OCI-LY7 (cell line): Measurements from ENCODE around the gene ZNF598.

Experiments used
- EZH2phosphoT487 ChIP-seq: fragments of 200-600 bp; sonication (generic); IDR thresholded peaks from 2 replicates; pipeline ENCODE4 v1.6.1; 2018; ENCODE audit warnings: low read depth, borderline replicate concordance, mild to moderate bottlenecking, mixed run types, antibody characterized with exemption, low read length, moderate library complexity, mixed read lengths
- TF ChIP-seq, protein P1 (sequence below): fragments of 200-600 bp; sonication (generic); conservative IDR thresholded peaks from 2 replicates; pipeline ENCODE4 v1.5.1; 2014; ENCODE audit warnings: mild to moderate bottlenecking, antibody characterized with exemption, low read length, moderate library complexity, mixed read lengths

DNA sequence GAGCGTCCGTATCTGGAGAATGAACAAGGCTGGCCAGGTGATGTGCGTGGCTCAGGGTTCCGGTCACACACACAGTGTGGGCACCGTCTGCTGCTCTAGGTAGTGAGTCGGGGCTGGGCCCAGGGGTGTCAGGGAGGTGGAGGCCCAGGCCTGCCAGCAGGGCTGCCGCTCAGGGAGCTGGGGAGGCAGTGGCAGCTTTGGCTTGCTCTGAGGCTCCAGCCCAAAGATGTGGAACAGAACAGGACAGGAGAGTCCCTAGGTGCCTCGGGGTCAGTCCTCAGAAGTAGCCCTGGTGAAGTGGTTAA, 33.5 kb downstream of the ZNF598 start:
- TF ChIP-seq, protein P1, sequence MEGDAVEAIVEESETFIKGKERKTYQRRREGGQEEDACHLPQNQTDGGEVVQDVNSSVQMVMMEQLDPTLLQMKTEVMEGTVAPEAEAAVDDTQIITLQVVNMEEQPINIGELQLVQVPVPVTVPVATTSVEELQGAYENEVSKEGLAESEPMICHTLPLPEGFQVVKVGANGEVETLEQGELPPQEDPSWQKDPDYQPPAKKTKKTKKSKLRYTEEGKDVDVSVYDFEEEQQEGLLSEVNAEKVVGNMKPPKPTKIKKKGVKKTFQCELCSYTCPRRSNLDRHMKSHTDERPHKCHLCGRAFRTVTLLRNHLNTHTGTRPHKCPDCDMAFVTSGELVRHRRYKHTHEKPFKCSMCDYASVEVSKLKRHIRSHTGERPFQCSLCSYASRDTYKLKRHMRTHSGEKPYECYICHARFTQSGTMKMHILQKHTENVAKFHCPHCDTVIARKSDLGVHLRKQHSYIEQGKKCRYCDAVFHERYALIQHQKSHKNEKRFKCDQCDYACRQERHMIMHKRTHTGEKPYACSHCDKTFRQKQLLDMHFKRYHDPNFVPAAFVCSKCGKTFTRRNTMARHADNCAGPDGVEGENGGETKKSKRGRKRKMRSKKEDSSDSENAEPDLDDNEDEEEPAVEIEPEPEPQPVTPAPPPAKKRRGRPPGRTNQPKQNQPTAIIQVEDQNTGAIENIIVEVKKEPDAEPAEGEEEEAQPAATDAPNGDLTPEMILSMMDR, result no peak
- TF ChIP-seq EZH2phosphoT487, result no peak
